OCI-LY1 (cell line): ENCODE results near the gene EXT2.

ENCODE experiments used
- H2AFZ ChIP-seq: fragments of 200-600 bp; sonication (generic), shearing (Covaris generic); 2 replicates; pipeline ENCODE4 v1.6.0; 2014; ENCODE audit warnings: antibody characterized with exemption, mild to moderate bottlenecking, low read length
- H3F3A ChIP-seq: fragments of 200-600 bp; sonication (generic), shearing (Covaris generic); 2 replicates; pipeline ENCODE4 v1.6.0; 2014; ENCODE audit warnings: mild to moderate bottlenecking, antibody characterized with exemption, low read length, moderate library complexity; ENCODE audit not compliant: insufficient read depth
- H3K27ac ChIP-seq: fragments of 200-600 bp; sonication (generic); 2 replicates; pipeline ENCODE4 v1.5.1; 2014; ENCODE audit warnings: low read length, mixed run types, mild to moderate bottlenecking, low read depth; ENCODE audit not compliant: poor library complexity, severe bottlenecking
- H3K27me3 ChIP-seq: fragments of 200-600 bp; sonication (generic); 2 replicates; pipeline ENCODE4 v1.6.0; 2014; ENCODE audit warnings: antibody characterized with exemption, mild to moderate bottlenecking, low read length, moderate library complexity; ENCODE audit not compliant: insufficient read depth
- H3K36me3 ChIP-seq: fragments of 200-600 bp; sonication (generic); 2 replicates; pipeline ENCODE4 v1.6.1; 2014; ENCODE audit warnings: mild to moderate bottlenecking, antibody characterized with exemption, low read length, moderate library complexity, mixed read lengths; ENCODE audit not compliant: insufficient read depth
- H3K4me1 ChIP-seq: fragments of 200-600 bp; sonication (generic); 2 replicates; pipeline ENCODE4 v1.5.1; 2014; ENCODE audit warnings: mild to moderate bottlenecking, low read length, moderate library complexity; ENCODE audit not compliant: insufficient read depth, severe bottlenecking
- H3K4me2 ChIP-seq: fragments of 200-600 bp; sonication (generic), shearing (Covaris generic); 2 replicates; pipeline ENCODE4 v1.6.1; 2014; ENCODE audit warnings: low read length
- H3K4me3 ChIP-seq: fragments of 200-600 bp; sonication (generic); 2 replicates; pipeline ENCODE4 v1.5.1; 2014; ENCODE audit warnings: low read length, low read depth, mild to moderate bottlenecking, mixed read lengths; ENCODE audit not compliant: poor library complexity, severe bottlenecking
- H3K79me2 ChIP-seq: fragments of 200-600 bp; shearing (Covaris generic); 2 replicates; pipeline ENCODE4 v1.6.1; 2016; ENCODE audit warnings: mixed run types, low read length, mixed read lengths; ENCODE audit not compliant: insufficient read depth
- H3K9ac ChIP-seq: fragments of 200-600 bp; sonication (generic), shearing (Covaris generic); 2 replicates; pipeline ENCODE4 v1.6.1; 2014; ENCODE audit warnings: mild to moderate bottlenecking, low read length, mixed read lengths
- H3K9me2 ChIP-seq: fragments of 200-600 bp; sonication (generic), shearing (Covaris generic); 2 replicates; pipeline ENCODE4 v1.6.1; 2014; ENCODE audit warnings: low read depth, mild to moderate bottlenecking, low read length, mixed read lengths
- H3K9me3 ChIP-seq: fragments of 200-600 bp; shearing (Covaris generic); 2 replicates; pipeline ENCODE4 v1.6.1; 2014; ENCODE audit warnings: low read length, mixed read lengths
- H4K20me1 ChIP-seq: fragments of 200-600 bp; sonication (generic), shearing (Covaris generic); 2 replicates; pipeline ENCODE4 v1.6.0; 2016; ENCODE audit warnings: mild to moderate bottlenecking, low read length; ENCODE audit not compliant: insufficient read depth
- CTCF ChIP-seq: fragments of 200-600 bp; sonication (generic), shearing (Covaris generic); IDR thresholded peaks from 2 replicates; pipeline ENCODE4 v1.5.1; 2017; ENCODE audit warnings: mild to moderate bottlenecking, antibody characterized with exemption, low read length, moderate library complexity, mixed read lengths
- EZH2 ChIP-seq: fragments of 200-600 bp; sonication (generic), shearing (Covaris generic); IDR thresholded peaks from 2 replicates; pipeline ENCODE4 v1.8.0; 2017; ENCODE audit warnings: borderline replicate concordance, mixed run types, mild to moderate bottlenecking, antibody characterized with exemption, low read length, moderate library complexity, mixed read lengths

EXT2 gene

GRCh38 chr11:44137057-44137456, 41.6 kb downstream of the EXT2 start:
- H3K4me3 ChIP-seq, result no peak overlapping the region
- H3K9me2 ChIP-seq, result no peaks in the 10 kb centered on the region
- no peaks in the 10 kb centered on the region for H3K79me2 ChIP-seq
- TF ChIP-seq EZH2, result no peak
- no peak for TF ChIP-seq CTCF
- H4K20me1 ChIP-seq, result no peaks in the 10 kb centered on the region
- no peaks in the 10 kb centered on the region for H3K9me3 ChIP-seq
- no peaks in the 10 kb centered on the region for H3K36me3 ChIP-seq
- no peaks in the 10 kb centered on the region for H3F3A ChIP-seq
- H3K9ac ChIP-seq, result no peak overlapping the region
- no peak overlapping the region for H3K27ac ChIP-seq
- H3K27me3 ChIP-seq, result no peaks in the 10 kb centered on the region
- no peaks in the 10 kb centered on the region for H3K4me1 ChIP-seq
- no peak overlapping the region for H2AFZ ChIP-seq
- H3K4me2 ChIP-seq, result no peak overlapping the region

- Histone ChIP-seq H3K27ac (no peak overlapping the region), H3K9me3 (no peaks in the 10 kb centered on the region), H3K9ac (no peak overlapping the region), H3F3A (no peaks in the 10 kb centered on the region), H3K9me2 (no peaks in the 10 kb centered on the region), H4K20me1 (no peaks in the 10 kb centered on the region), H3K36me3 (no peaks in the 10 kb centered on the region), H3K4me3 (no peak overlapping the region), H3K4me1 (no peaks in the 10 kb centered on the region), H3K4me2 (no peak overlapping the region), H2AFZ (no peak overlapping the region), H3K27me3 (no peaks in the 10 kb centered on the region), H3K79me2 (no peaks in the 10 kb centered on the region)
- TF ChIP-seq EZH2 (no peak), CTCF (no peak)
These were observed 42.8 kb downstream of the EXT2 start for GRCh38 chr11:44138286-44138685.

- Histone ChIP-seq H3K79me2 (no peaks in the 10 kb centered on the region), H3K4me2 (no peak overlapping the region), H3K27ac (no peak overlapping the region), H3K4me1 (no peaks in the 10 kb centered on the region), H3K9me2 (no peaks in the 10 kb centered on the region), H3F3A (no peaks in the 10 kb centered on the region), H3K36me3 (no peaks in the 10 kb centered on the region), H3K9me3 (no peaks in the 10 kb centered on the region), H3K27me3 (no peaks in the 10 kb centered on the region), H3K4me3 (no peak overlapping the region), H3K9ac (no peak overlapping the region), H4K20me1 (no peaks in the 10 kb centered on the region), H2AFZ (no peak overlapping the region)
- no peak for TF ChIP-seq CTCF
- no peak for TF ChIP-seq EZH2
These were observed 43.5 kb downstream of the EXT2 start for GRCh38 chr11:44138980-44139379.
